ENCODE measurements around the gene ADAMTS6. TPM values are rescaled to one million over a fixed set of nuclear protein-coding genes. Genes with fewer than 3 reads are reported as not detected.

The ADAMTS6 gene
- total and polyA plus RNA-seq, 2 experiments from 2014 or later, result 0.78 to 2.0 TPM

DNA sequence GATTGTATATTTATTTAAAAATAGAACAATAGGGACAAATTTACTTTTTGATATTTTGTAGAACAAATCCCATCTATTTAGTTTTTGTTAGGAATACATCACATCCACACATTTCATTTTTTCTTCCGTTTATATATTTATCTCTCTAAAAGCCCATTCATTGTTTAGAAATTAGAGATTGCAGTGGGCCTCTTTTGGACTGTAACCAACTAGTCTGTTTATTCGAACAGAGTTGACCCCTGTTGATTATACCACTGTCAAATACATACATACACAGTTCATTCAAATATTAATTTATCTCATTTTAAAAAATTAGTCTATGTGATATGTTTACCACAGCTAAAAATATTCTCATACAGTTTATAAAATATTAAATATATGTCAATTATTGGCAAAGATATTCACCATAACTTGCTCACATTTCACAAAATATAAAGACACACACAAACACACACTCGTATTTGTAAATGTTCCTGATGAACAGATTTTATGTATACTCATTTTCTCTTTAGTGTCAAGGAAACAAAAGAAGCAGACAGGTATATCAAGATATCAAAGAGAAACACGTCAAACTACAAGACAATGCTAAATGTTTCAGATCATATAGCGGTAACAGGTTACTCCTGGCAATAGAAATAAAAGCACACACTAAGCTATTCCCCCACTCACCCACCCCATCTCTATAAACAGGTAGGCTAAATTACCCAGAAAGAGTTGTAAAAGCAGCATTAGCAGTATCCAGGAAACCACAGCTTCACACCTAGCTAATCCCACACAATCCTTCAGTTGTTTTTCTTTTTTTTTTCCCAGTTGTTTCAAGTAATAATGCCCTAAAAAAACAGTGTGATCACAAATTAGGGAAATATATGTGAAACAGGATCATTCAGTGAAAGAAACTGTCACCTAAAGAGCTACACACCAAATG lies 283.9 kb downstream of the ADAMTS6 start:
- no peaks in the 10 kb centered on the region for H3K9me3 Mint-ChIP-seq
- Histone ChIP-seq H3K4me1 (ENCODE audit: insufficient read depth) (no peaks in the 10 kb centered on the region), H4K20me1 (replicated peaks; ENCODE audit: insufficient read depth) (no peaks in the 10 kb centered on the region), H3K27ac (ENCODE audit: low read depth) (no peak overlapping the region), H3K36me3 (ENCODE audit: insufficient read depth) (no peaks in the 10 kb centered on the region), H3F3A (replicated peaks; ENCODE audit: low read depth) (no peaks in the 10 kb centered on the region), H3K79me2 (replicated peaks; ENCODE audit: insufficient read depth) (no peaks in the 10 kb centered on the region), H3K4me2 (no peak overlapping the region), H3K4me3 (no peak overlapping the region), H2AFZ (no peak overlapping the region), H3K27me3 (ENCODE audit: insufficient read depth) (no peaks in the 10 kb centered on the region), H3K9me2 (ENCODE audit: insufficient read depth) (no peaks in the 10 kb centered on the region)
- no peak for ATAC-seq
- no peaks in the 10 kb centered on the region for H3K4me1 Mint-ChIP-seq
- TF ChIP-seq ZNF114 (CRISPR knock-in tag; IDR thresholded peaks at IDR 0.05) (no peak), ETS1 (IDR thresholded peaks at IDR 0.05) (no peak), CREB1 (CRISPR knock-in tag; IDR thresholded peaks at IDR 0.05; ENCODE audit: low read depth) (no peak), STAT1 (IDR thresholded peaks at IDR 0.05; ENCODE audit: unreplicated experiment) (no peak), ZNF331 (CRISPR knock-in tag; IDR thresholded peaks at IDR 0.05; ENCODE audit: low read depth) (no peak), NANOG (IDR thresholded peaks at IDR 0.05; ENCODE audit: borderline replicate concordance) (no peak), JUNB (IDR thresholded peaks at IDR 0.05; ENCODE audit: unreplicated experiment) (no peak), REST (IDR thresholded peaks at IDR 0.05; ENCODE audit: unreplicated experiment) (no peak)
- TF ChIP-seq, protein P1, sequence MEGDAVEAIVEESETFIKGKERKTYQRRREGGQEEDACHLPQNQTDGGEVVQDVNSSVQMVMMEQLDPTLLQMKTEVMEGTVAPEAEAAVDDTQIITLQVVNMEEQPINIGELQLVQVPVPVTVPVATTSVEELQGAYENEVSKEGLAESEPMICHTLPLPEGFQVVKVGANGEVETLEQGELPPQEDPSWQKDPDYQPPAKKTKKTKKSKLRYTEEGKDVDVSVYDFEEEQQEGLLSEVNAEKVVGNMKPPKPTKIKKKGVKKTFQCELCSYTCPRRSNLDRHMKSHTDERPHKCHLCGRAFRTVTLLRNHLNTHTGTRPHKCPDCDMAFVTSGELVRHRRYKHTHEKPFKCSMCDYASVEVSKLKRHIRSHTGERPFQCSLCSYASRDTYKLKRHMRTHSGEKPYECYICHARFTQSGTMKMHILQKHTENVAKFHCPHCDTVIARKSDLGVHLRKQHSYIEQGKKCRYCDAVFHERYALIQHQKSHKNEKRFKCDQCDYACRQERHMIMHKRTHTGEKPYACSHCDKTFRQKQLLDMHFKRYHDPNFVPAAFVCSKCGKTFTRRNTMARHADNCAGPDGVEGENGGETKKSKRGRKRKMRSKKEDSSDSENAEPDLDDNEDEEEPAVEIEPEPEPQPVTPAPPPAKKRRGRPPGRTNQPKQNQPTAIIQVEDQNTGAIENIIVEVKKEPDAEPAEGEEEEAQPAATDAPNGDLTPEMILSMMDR (conservative IDR thresholded peaks at IDR 0.05; ENCODE audit: low read depth in 2 of 2), result no peak
- no peaks in the 10 kb centered on the region for H3K27me3 Mint-ChIP-seq (ENCODE audit: insufficient read depth, low read depth, poor library complexity)
- H3K36me3 Mint-ChIP-seq (ENCODE audit: low read depth), result no peaks in the 10 kb centered on the region
- no peak overlapping the region for H3K4me3 Mint-ChIP-seq
- no peak overlapping the region for H3K27ac Mint-ChIP-seq
- DNase-seq (ENCODE audit: low spot score), result no peak

All from GM23338 (cell line).